Muscle layer of duodenum (tissue), 2 donors: ENCODE results near the gene CSK.

Experiments
- H3K27ac ChIP-seq: one replicate; pipeline ENCODE4 v1.7.0; 2013; ENCODE audit warnings: mild to moderate bottlenecking, low read length
- H3K27me3 ChIP-seq: one replicate; pipeline ENCODE4 v1.7.0; 2013; ENCODE audit warnings: low read depth, mild to moderate bottlenecking, control low read depth, low read length
- H3K36me3 ChIP-seq, 2 donors: one replicate each; pipeline ENCODE4 v1.7.0; 2013; ENCODE audit warnings: low read length in 2 of 2, control low read depth in 1 of 2, mild to moderate bottlenecking in 1 of 2; ENCODE audit not compliant: insufficient read depth in 2 of 2, control insufficient read depth in 1 of 2
- H3K4me1 ChIP-seq, 2 donors: one replicate each; pipeline ENCODE4 v1.7.0; 2013; ENCODE audit warnings: low read length in 2 of 2, mild to moderate bottlenecking in 2 of 2, control low read depth in 1 of 2, moderate library complexity in 1 of 2; ENCODE audit not compliant: insufficient read depth in 2 of 2, control insufficient read depth in 1 of 2
- H3K4me3 ChIP-seq, 2 donors: one replicate each; pipeline ENCODE4 v1.7.0; 2013; ENCODE audit warnings: low read length in 2 of 2, low read depth in 1 of 2, mild to moderate bottlenecking in 1 of 2
- H3K9me3 ChIP-seq, 2 donors: one replicate each; pipeline ENCODE4 v1.7.0; 2013; ENCODE audit warnings: low read length in 2 of 2, control low read depth in 1 of 2, mild to moderate bottlenecking in 1 of 2; ENCODE audit not compliant: control insufficient read depth in 1 of 2
- donor health status: healthy.

The CSK gene

DNA sequence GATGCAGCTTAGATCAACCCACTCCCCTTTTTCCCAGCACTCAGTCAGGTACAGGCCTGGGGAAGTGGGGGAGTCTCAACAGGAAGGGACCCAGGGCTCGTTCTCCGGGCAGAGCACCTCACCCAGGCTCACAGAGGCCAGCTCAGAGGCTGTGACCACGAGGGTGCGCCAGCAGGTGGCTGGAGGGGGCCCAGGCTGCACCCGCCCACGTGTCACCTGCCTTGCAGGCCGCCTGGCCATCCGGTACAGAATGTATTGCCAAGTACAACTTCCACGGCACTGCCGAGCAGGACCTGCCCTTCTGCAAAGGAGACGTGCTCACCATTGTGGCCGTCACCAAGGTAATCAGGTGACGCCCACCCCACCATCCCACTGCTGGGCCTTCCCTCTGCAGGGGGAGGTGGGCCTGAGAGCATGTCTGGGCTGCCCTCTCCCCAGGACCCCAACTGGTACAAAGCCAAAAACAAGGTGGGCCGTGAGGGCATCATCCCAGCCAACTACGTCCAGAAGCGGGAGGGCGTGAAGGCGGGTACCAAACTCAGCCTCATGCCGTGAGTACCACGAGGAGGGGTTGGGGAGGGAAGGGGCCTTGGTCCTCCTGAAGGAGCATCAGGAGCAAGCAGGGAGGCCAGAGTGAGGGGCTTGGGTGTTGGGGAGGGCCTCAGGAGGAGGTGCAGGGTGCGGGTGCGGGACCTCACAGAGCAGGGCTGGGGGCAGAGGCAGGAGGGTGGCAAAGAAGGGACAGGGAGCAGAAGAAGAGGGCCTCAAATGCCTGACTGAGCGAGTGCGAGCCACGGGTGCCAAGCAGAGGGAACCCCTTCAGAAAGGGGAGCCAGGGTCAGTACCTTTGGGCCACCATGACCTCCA is 16.7 kb downstream of the CSK start:
- H3K4me3 ChIP-seq, result no peak overlapping the region
- no peaks in the 10 kb centered on the region for H3K27me3 ChIP-seq
- no peak overlapping the region for H3K27ac ChIP-seq
- H3K36me3 ChIP-seq, result peaks cover 25 to 43% of the 10 kb centered on the region in 2 donors
- H3K4me1 ChIP-seq, result peaks cover 4 to 11% of the 10 kb centered on the region in 2 donors
- no peaks in the 10 kb centered on the region for H3K9me3 ChIP-seq

DNA sequence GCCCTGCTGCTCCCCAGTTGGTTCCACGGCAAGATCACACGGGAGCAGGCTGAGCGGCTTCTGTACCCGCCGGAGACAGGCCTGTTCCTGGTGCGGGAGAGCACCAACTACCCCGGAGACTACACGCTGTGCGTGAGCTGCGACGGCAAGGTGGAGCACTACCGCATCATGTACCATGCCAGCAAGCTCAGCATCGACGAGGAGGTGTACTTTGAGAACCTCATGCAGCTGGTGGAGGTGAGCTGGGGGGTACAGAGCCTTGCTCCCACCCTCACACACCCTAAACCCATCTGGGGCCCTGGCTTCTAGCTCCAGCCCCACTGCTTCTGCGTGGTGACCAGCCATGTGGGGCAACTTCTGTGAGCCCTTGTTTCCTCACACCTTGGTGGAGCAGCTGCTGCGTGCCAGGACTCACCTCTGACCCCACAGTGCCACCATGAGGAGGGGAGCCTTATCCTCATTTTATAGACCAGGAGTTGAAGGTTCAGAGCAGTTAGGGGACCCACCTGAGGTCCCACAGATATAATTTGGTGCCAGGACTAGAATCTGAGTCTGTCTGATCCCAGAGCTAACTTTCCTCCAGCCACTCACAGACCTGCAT is 17.5 kb downstream of the CSK start:
- H3K36me3 ChIP-seq, result peaks cover 32 to 45% of the 10 kb centered on the region in 2 donors
- H3K9me3 ChIP-seq, result no peaks in the 10 kb centered on the region
- H3K4me3 ChIP-seq, result no peak overlapping the region
- H3K4me1 ChIP-seq, result peaks cover 4 to 11% of the 10 kb centered on the region in 2 donors
- peak overlapping the region; percentile 29 for H3K27ac ChIP-seq
- H3K27me3 ChIP-seq, result no peaks in the 10 kb centered on the region

DNA sequence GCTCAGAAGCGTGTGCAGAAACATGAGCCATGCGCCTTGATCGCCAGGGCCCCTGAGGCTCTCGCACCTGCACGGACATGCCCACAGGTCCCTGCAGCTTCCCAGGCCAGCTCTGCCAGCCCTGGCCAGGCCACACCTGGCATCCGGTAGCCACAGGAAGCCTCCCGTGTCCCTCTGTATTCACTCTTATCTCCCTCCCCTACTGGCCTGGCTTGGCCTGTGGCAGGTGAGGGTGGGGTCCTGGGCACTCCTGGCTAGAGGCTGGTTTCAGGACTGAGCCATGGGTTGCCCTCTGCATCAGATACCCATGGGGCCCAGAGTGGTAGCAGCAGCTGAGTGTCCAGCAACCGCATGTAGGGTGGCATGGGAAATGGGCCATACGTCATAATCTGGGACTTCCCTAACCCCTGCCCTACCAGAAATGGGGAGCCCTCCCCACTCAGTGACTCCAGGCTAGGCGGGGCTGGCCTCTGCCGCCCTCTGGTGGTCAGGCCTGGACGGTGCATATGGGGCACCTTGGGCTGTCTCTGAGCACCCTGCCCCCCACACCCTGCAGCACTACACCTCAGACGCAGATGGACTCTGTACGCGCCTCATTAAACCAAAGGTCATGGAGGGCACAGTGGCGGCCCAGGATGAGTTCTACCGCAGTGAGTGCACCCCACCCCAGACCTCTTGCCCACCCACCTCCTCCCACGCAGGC is 18.1 kb downstream of the CSK start:
- Histone ChIP-seq H3K4me1 (peaks cover 4 to 11% of the 10 kb centered on the region in 2 donors), H3K9me3 (no peaks in the 10 kb centered on the region), H3K4me3 (no peak overlapping the region), H3K36me3 (peaks cover 32 to 45% of the 10 kb centered on the region in 2 donors), H3K27ac (peak overlapping the region; percentile 29), H3K27me3 (no peaks in the 10 kb centered on the region)

DNA sequence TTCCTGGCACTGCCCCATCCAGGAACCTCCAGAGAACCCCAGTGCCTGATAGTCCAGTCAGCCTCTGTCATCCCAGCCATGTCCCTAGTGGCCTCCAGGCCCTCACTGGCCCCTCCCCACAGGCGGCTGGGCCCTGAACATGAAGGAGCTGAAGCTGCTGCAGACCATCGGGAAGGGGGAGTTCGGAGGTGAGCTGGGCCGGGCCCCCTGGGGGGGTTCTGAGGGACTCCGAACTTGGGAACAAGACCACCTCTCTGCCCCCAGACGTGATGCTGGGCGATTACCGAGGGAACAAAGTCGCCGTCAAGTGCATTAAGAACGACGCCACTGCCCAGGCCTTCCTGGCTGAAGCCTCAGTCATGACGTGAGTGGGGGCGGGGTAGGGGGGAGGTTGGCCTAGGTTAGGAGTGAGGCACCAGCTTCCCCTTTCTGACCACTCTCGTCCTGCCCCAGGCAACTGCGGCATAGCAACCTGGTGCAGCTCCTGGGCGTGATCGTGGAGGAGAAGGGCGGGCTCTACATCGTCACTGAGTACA is 18.7 kb downstream of the CSK start:
- Histone ChIP-seq H3K27ac (no peak overlapping the region), H3K27me3 (no peaks in the 10 kb centered on the region), H3K4me3 (no peak overlapping the region), H3K4me1 (peaks cover 4 to 11% of the 10 kb centered on the region in 2 donors), H3K36me3 (peaks cover 32 to 45% of the 10 kb centered on the region in 2 donors), H3K9me3 (no peaks in the 10 kb centered on the region)

DNA sequence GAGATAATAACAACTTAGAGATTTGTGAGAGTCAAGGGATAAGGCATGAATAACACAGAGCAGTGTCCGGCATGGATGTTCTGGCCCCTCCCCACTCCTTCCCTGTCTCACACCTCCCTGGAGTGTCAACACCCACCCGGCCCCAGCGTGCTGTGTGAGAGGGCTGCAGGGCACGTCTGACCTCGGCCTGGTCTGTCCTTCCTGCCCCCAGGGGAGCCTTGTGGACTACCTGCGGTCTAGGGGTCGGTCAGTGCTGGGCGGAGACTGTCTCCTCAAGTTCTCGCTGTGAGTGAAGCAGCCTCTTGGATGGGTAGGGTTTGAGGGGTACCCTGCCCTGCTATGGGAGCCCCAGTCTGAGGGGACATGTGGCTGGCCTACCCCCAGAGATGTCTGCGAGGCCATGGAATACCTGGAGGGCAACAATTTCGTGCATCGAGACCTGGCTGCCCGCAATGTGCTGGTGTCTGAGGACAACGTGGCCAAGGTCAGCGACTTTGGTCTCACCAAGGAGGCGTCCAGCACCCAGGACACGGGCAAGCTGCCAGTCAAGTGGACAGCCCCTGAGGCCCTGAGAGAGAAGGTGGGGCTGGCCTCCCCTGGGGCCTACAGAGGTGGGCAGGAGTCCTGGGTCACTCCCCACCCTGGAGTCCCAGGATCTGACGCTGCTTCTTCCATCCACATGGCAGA is 19.6 kb downstream of the CSK start:
- peaks cover 32 to 45% of the 10 kb centered on the region in 2 donors for H3K36me3 ChIP-seq

DNA sequence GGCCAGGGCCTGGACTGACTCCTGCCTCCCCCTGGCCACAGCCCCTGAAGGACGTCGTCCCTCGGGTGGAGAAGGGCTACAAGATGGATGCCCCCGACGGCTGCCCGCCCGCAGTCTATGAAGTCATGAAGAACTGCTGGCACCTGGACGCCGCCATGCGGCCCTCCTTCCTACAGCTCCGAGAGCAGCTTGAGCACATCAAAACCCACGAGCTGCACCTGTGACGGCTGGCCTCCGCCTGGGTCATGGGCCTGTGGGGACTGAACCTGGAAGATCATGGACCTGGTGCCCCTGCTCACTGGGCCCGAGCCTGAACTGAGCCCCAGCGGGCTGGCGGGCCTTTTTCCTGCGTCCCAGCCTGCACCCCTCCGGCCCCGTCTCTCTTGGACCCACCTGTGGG is 20.4 kb downstream of the CSK start:
- Histone ChIP-seq H3K27me3 (no peaks in the 10 kb centered on the region), H3K27ac (no peak overlapping the region), H3K9me3 (no peaks in the 10 kb centered on the region), H3K4me1 (peaks cover 4 to 11% of the 10 kb centered on the region in 2 donors), H3K4me3 (no peak overlapping the region), H3K36me3 (peaks cover 32 to 45% of the 10 kb centered on the region in 2 donors)

More for the DNA sequence above, 19.6 kb downstream of the CSK start:
- Histone ChIP-seq H3K4me3 (no peak overlapping the region), H3K9me3 (no peaks in the 10 kb centered on the region), H3K4me1 (peaks cover 4 to 11% of the 10 kb centered on the region in 2 donors), H3K27ac (no peak overlapping the region), H3K27me3 (no peaks in the 10 kb centered on the region)

DNA sequence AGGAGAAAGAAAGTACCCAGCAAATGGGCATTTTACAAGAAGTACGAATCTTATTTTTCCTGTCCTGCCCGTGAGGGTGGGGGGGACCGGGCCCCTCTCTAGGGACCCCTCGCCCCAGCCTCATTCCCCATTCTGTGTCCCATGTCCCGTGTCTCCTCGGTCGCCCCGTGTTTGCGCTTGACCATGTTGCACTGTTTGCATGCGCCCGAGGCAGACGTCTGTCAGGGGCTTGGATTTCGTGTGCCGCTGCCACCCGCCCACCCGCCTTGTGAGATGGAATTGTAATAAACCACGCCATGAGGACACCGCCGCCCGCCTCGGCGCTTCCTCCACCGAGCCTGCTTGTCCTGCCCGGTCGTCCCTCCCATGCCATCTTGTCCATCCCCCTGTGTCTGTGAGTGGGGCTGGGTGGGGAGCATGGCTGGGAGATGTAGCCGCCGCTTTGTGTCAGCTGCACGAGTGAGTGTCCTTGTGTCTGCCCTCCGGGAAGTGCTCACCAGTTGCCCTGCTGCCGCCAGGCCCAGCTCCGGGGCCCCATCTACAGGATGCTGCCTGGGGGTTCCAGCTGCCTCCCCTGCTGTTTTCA is 21.1 kb downstream of the CSK start:
- Histone ChIP-seq H3K36me3 (peaks cover 32 to 45% of the 10 kb centered on the region in 2 donors), H3K27ac (no peak overlapping the region), H3K9me3 (no peaks in the 10 kb centered on the region), H3K27me3 (no peaks in the 10 kb centered on the region), H3K4me3 (no peak overlapping the region), H3K4me1 (peaks cover 4 to 11% of the 10 kb centered on the region in 2 donors)

DNA sequence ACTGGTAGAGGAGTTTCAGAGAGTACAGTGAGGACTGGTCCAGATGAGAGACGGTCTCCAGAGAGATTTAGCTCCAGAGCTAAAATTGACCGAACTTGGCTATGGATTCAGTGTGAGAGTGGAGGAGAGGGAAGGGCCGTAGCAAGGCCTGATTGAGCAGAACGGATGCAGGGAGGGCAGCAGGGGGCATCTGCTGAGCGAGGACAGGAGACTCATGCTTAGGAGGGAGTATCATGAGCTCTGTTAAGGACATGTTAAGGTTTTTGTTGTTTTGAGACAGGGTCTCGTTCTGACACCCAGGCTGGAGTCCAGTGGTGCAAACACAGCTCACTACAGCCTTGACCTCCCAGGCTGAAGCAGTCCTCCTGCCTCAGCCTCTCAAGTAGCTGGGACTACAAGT is 23.1 kb downstream of the CSK start:
- Histone ChIP-seq H3K4me3 (no peak overlapping the region), H3K27ac (no peak overlapping the region), H3K4me1 (peaks cover 1 to 7% of the 10 kb centered on the region in 2 donors), H3K27me3 (no peaks in the 10 kb centered on the region), H3K9me3 (no peaks in the 10 kb centered on the region), H3K36me3 (peaks cover 25 to 29% of the 10 kb centered on the region in 2 donors)

DNA sequence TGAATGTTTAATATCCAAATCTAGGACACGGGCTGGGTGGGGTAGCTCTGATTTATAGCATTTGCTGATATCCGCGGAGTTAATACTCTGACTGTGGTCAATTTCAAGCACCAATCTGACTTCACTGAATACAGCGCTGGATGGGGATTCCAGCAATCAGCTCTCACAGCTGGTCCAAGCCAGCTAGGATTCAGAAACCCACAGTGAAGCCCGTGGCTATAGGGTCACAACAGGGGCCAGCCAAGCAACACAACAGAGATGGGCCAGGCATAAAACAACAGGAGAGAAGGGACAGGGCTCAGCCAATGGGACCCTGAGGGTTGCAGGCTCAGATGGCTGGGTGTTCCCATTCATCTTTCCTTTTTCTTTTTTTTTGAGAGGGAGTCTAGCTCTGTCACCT is 25.4 kb downstream of the CSK start:
- H3K4me1 ChIP-seq, result no peaks in the 10 kb centered on the region
- peaks cover 12 to 15% of the 10 kb centered on the region in 2 donors for H3K36me3 ChIP-seq
- no peak overlapping the region for H3K4me3 ChIP-seq
- no peak overlapping the region for H3K27ac ChIP-seq
- no peaks in the 10 kb centered on the region for H3K9me3 ChIP-seq
- H3K27me3 ChIP-seq, result no peaks in the 10 kb centered on the region

DNA sequence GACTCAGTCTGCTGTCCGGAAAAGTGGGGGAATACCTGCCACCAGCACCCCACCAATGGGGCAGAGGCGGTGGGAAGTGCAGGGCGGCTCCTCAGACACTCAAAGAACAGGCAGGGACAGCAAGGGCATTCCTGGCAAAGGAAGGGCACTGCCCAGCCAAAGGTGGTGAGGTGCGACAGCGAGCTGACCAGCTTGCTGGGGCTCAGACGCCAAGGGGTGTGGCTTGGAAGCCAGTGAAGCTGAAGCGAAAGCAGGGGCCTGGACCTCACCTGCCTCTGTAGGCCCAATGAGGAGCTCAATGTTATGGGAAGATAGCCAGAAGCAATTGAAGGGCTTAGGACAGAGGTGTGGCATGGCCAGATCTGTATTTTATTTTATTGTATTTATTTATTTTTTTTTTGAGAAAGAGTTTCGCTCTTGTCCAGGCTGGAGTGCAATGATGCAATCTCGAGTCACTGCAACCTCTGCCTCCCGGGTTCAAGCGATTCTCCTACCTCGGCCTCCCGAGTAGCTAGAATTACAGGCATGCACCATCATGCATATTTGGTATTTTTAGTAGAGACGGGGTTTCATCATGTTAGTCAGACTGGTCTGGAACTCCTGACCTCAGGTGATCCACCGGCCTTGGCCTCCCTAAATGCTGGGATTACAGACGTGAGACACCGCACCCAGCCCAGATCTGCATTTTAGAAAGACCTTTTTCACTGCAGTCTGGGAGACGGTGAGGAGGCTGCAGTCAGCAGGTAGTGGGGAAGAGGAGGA is 26.4 kb downstream of the CSK start:
- no peaks in the 10 kb centered on the region for H3K4me1 ChIP-seq
- no peak overlapping the region for H3K4me3 ChIP-seq
- H3K27me3 ChIP-seq, result no peaks in the 10 kb centered on the region
- peaks cover 5 to 10% of the 10 kb centered on the region in 2 donors for H3K36me3 ChIP-seq
- no peaks in the 10 kb centered on the region for H3K9me3 ChIP-seq
- no peak overlapping the region for H3K27ac ChIP-seq
